CD14-positive monocyte (primary cell): ENCODE data around the gene RGMB. TPM values are rescaled to one million over a fixed set of nuclear protein-coding genes. Genes with fewer than 3 reads are reported as not detected.

Experiments
- DNase-seq, 3 donors: peaks; one replicate each; pipeline ENCODE4 v3.0.0-alpha.2; 2011 to 2022
- H2AFZ ChIP-seq: 2 replicates; pipeline ENCODE4 v1.6.0; 2012; ENCODE audit warnings: mild to moderate bottlenecking, low read depth, low read length, inconsistent platforms; ENCODE audit not compliant: insufficient read depth, poor library complexity, severe bottlenecking
- H3K27ac ChIP-seq, 2 donors: 1 replicate in 1 of 2; 2 replicates in 1 of 2; pipeline ENCODE4 v1.5.1; 2012 to 2013; ENCODE audit warnings: low read length in 2 of 2, control low read depth in 1 of 2, inconsistent platforms in 1 of 2, low read depth in 1 of 2, mild to moderate bottlenecking in 1 of 2
- H3K27me3 ChIP-seq, 2 donors: one replicate each; pipeline versions ENCODE4 v1.6.0 to v1.6.1; 2011 to 2013; ENCODE audit warnings: low read length in 2 of 2; ENCODE audit not compliant: control insufficient read depth in 2 of 2, insufficient read depth in 2 of 2
- H3K36me3 ChIP-seq, 2 donors: replicated peaks in 1 of 2; 1 replicate in 1 of 2; 2 replicates in 1 of 2; pipeline versions ENCODE4 v1.5.1 to v1.6.1; 2012 to 2013; ENCODE audit warnings: low read length in 2 of 2, control low read depth in 1 of 2, inconsistent platforms in 1 of 2, mild to moderate bottlenecking in 1 of 2; ENCODE audit not compliant: insufficient read depth in 2 of 2, control insufficient read depth in 1 of 2
- H3K4me1 ChIP-seq, 2 donors: 1 replicate in 1 of 2; 2 replicates in 1 of 2; pipeline versions ENCODE4 v1.5.1 to v1.6.1; 2012 to 2013; ENCODE audit warnings: low read length in 2 of 2, control low read depth in 1 of 2, inconsistent platforms in 1 of 2, mild to moderate bottlenecking in 1 of 2, moderate library complexity in 1 of 2; ENCODE audit not compliant: insufficient read depth in 2 of 2, control insufficient read depth in 1 of 2
- H3K4me2 ChIP-seq: replicated peaks from 2 replicates; pipeline ENCODE3; 2012; ENCODE audit warnings: low read length, moderate library complexity, mild to moderate bottlenecking; ENCODE audit not compliant: poor library complexity, severe bottlenecking; ENCODE audit errors: extremely low read depth
- H3K4me3 ChIP-seq, 3 experiments: fragments of 200-600 bp in 1 of 3; sonication (generic) in 1 of 3; replicated peaks in 1 of 3; 1 replicate in 2 of 3; 2 replicates in 1 of 3; pipeline ENCODE4 v1.5.1; 2011 to 2013; ENCODE audit warnings: low read length in 3 of 3, mild to moderate bottlenecking in 3 of 3, control low read depth in 2 of 3, low read depth in 2 of 3, inconsistent platforms in 1 of 3, moderate library complexity in 1 of 3
- H3K79me2 ChIP-seq: 2 replicates; pipeline ENCODE4 v1.6.0; 2012; ENCODE audit warnings: mild to moderate bottlenecking, control low read depth, inconsistent platforms, low read length, moderate library complexity; ENCODE audit not compliant: insufficient read depth
- H3K9ac ChIP-seq: 2 replicates; pipeline ENCODE4 v1.6.0; 2017; ENCODE audit warnings: low read length, mild to moderate bottlenecking; ENCODE audit not compliant: insufficient read depth, poor library complexity, severe bottlenecking
- H3K9me3 ChIP-seq, 2 donors: replicated peaks in 1 of 2; 1 replicate in 1 of 2; 2 replicates in 1 of 2; pipeline versions ENCODE4 v1.5.1 to v1.6.1; 2012 to 2013; ENCODE audit warnings: low read length in 2 of 2, control low read depth in 1 of 2; ENCODE audit not compliant: control insufficient read depth in 1 of 2, insufficient read depth in 1 of 2
- H4K20me1 ChIP-seq: 2 replicates; pipeline ENCODE4 v1.6.0; 2012; ENCODE audit warnings: mild to moderate bottlenecking, low read length, control low read depth, moderate library complexity; ENCODE audit not compliant: insufficient read depth
- H3K27ac Mint-ChIP-seq, 7 donors: one replicate each; pipeline ENCODE4 v1.8.0; 2020; ENCODE audit warnings: mild to moderate bottlenecking in 7 of 7, mixed read lengths in 7 of 7, moderate library complexity in 6 of 7, inconsistent platforms in 2 of 7
- H3K27me3 Mint-ChIP-seq, 3 donors: one replicate each; pipeline ENCODE4 v1.8.0; 2021 to 2022; ENCODE audit warnings: low read depth in 3 of 3, mild to moderate bottlenecking in 3 of 3, mixed read lengths in 3 of 3, moderate library complexity in 3 of 3, inconsistent platforms in 1 of 3
- H3K36me3 Mint-ChIP-seq, 2 donors: one replicate each; pipeline ENCODE4 v1.8.0; 2020; ENCODE audit warnings: mixed read lengths in 2 of 2, inconsistent platforms in 1 of 2, mild to moderate bottlenecking in 1 of 2
- H3K4me1 Mint-ChIP-seq: one replicate; pipeline ENCODE4 v1.8.0; 2020; ENCODE audit warnings: mild to moderate bottlenecking, mixed read lengths
- H3K4me3 Mint-ChIP-seq, 2 donors: one replicate each; pipeline ENCODE4 v1.8.0; 2020; ENCODE audit warnings: mild to moderate bottlenecking in 2 of 2, mixed read lengths in 2 of 2, moderate library complexity in 1 of 2
- H3K9me3 Mint-ChIP-seq, 7 donors: one replicate each; pipeline ENCODE4 v1.8.0; 2020 to 2022; ENCODE audit warnings: mixed read lengths in 7 of 7, mild to moderate bottlenecking in 6 of 7, moderate library complexity in 6 of 7, inconsistent platforms in 2 of 7
- CTCF ChIP-seq: fragments of 200-600 bp; IDR thresholded peaks from one replicate; pipeline ENCODE4 v1.8.0; 2022; ENCODE audit warnings: antibody characterized with exemption, mild to moderate bottlenecking
- whole genome bisulfite sequencing: methylation state at CpG from one replicate; pipeline ENCODE4 v1.1.5; 2013; ENCODE audit warnings: missing lambda C conversion rate; ENCODE audit not compliant: insufficient coverage; 5-methylcytosine and 5-hydroxymethylcytosine counted together
- intact Hi-C, 2 donors: fragments of 100-400 bp; cut with micrococcal nuclease; formaldehyde crosslinking; loops; one replicate each; pipeline versions ENCODE4 v1.15.0 to v1.15.1; 2023
- polyA plus RNA-seq, 3 donors: library from polyadenylated mRNA; depleted of rRNA in 1 of 3; unstranded in 2 of 3; stranded (reverse) in 1 of 3; fragments of 300-500 nt in 2 of 3; fragments of >200 nt in 1 of 3; fragmentation: Illumina TruSeq in 2 of 3; gene quantifications; 1 replicate in 2 of 3; 2 replicates in 1 of 3; pipeline ENCODE4 v1.2.3, GENCODE V29; 2012 to 2021

RGMB gene
- polyA plus RNA-seq, 3 donors, result 0.12 to 0.17 TPM; not detected in 1

- Mint-ChIP-seq H3K4me1 (no peaks in the 10 kb centered on the region), H3K27me3 (peaks cover 8 to 17% (median 9%) of the 10 kb centered on the region in 3 donors), H3K9me3 (peaks cover 0 to 1% (median 0%) of the 10 kb centered on the region in 7 donors), H3K4me3 (no peak overlapping the region), H3K36me3 (no peaks in the 10 kb centered on the region), H3K27ac (no peak overlapping the region)
- H2AFZ ChIP-seq, result no peak overlapping the region
- no CpG with 5 or more reads among the region's 3 CpGs for WGBS
- H3K9ac ChIP-seq, result no peak overlapping the region
- intact Hi-C loops, result no loop called here
- H3K36me3 ChIP-seq, result no peaks in the 10 kb centered on the region
- no peaks in the 10 kb centered on the region for H3K9me3 ChIP-seq
- no peak for TF ChIP-seq CTCF
- H3K79me2 ChIP-seq, result no peaks in the 10 kb centered on the region
- H3K4me2 ChIP-seq, result no peak overlapping the region
- H3K4me3 ChIP-seq, result no peak overlapping the region
- no peak overlapping the region for H3K27ac ChIP-seq
- DNase-seq, result no peak
- no peaks in the 10 kb centered on the region for H3K4me1 ChIP-seq
- no peaks in the 10 kb centered on the region for H3K27me3 ChIP-seq
- no peaks in the 10 kb centered on the region for H4K20me1 ChIP-seq
These were observed 25.4 kb downstream of the RGMB start for GRCh38 chr5:98798847-98799246.

GRCh38 chr5:98804066-98804465 lies 30.6 kb downstream of the RGMB start:
- Mint-ChIP-seq H3K27ac (no peak overlapping the region), H3K4me3 (no peak overlapping the region), H3K36me3 (peaks cover 0 to 2% of the 10 kb centered on the region in 2 donors), H3K9me3 (peaks cover 11 to 29% (median 22%) of the 10 kb centered on the region in 7 donors), H3K4me1 (no peaks in the 10 kb centered on the region), H3K27me3 (peaks cover 2 to 18% (median 8%) of the 10 kb centered on the region in 3 donors)
- H2AFZ ChIP-seq, result no peak overlapping the region
- H3K4me3 ChIP-seq, result no peak overlapping the region
- peaks cover 6 to 13% of the 10 kb centered on the region in 2 donors for H3K9me3 ChIP-seq
- no peak overlapping the region for H3K4me2 ChIP-seq
- H4K20me1 ChIP-seq, result no peaks in the 10 kb centered on the region
- no peak for TF ChIP-seq CTCF
- no CpG with 5 or more reads among the region's 2 CpGs for WGBS
- no peak overlapping the region for H3K9ac ChIP-seq
- no peaks in the 10 kb centered on the region for H3K79me2 ChIP-seq
- DNase-seq, result no peak
- H3K36me3 ChIP-seq, result no peaks in the 10 kb centered on the region
- H3K27ac ChIP-seq, result no peak overlapping the region
- H3K27me3 ChIP-seq, result peaks cover 0 to 2% of the 10 kb centered on the region in 2 donors
- no peaks in the 10 kb centered on the region for H3K4me1 ChIP-seq
- intact Hi-C loops, result no loop called here
